Erythroblast (primary cell): ENCODE data around the gene TALDO1.

ENCODE experiments used
- GATA1 ChIP-seq: IDR thresholded peaks from 2 replicates; pipeline ENCODE4 v1.6.1; 2011; ENCODE audit warnings: low read depth, mild to moderate bottlenecking, control low read depth, low read length, moderate library complexity
- POLR2A ChIP-seq: IDR thresholded peaks from 2 replicates; pipeline ENCODE4 v1.6.1; 2011; ENCODE audit warnings: mild to moderate bottlenecking, low read length

- no peak for TF ChIP-seq POLR2A
- no peak for TF ChIP-seq GATA1
Measured at GRCh38 chr11:783581-784015, 36.3 kb downstream of the TALDO1 start.
